GM12891 (cell line): ENCODE measurements around the gene COL5A2.

ENCODE experiments used
- POLR2A ChIP-seq: IDR thresholded peaks from 2 replicates; pipeline ENCODE4 v1.6.1; 2011; ENCODE audit warnings: low read depth, low read length, control low read depth
- SPI1 ChIP-seq: IDR thresholded peaks from 2 replicates; pipeline ENCODE4 v1.6.1; 2011; ENCODE audit warnings: low read depth, low read length, control low read depth
- TAF1 ChIP-seq: IDR thresholded peaks from 2 replicates; pipeline ENCODE4 v1.6.1; 2011; ENCODE audit warnings: low read depth, low read length, control low read depth

- no peak for TF ChIP-seq POLR2A
- TF ChIP-seq TAF1, result no peak
- TF ChIP-seq SPI1, result no peak
Observed at GRCh38 chr2:189159273-189159672, 20.3 kb downstream of the COL5A2 start.
